Placental epithelial cell (primary cell): ENCODE results near the gene WDR17. TPM values are rescaled to one million over a fixed set of nuclear protein-coding genes. Genes with fewer than 3 reads are reported as not detected.

Experiments used
- small RNA-seq: library from RNA; depleted of rRNA; stranded (forward); fragments of <200 nt; gene quantifications from one replicate; pipeline ENCODE3, GENCODE V24; 2012
- total RNA-seq: library from RNA; depleted of rRNA; stranded (reverse); fragments of >200 nt; gene quantifications from 2 replicates; pipeline ENCODE4 v1.2.3, GENCODE V29; 2012

The WDR17 gene
- under 0.01 and 0.22 TPM in 2 replicates for total RNA-seq

GRCh38 chr4:176065435-176066291 is at the start of gene WDR17:
Gene WDR17 (plus strand): TSS chr4:176065841. CDS start chr4:176111581, 45,740 bp downstream.

GRCh38 chr4:176195184-176195978 is 129.7 kb downstream of the WDR17 start, which contains the start of gene SPATA4:
Gene SPATA4 (minus strand): TSS chr4:176195585. CDS start chr4:176195562, 23 bp downstream.

Small RNAs within 50 kb of the gene (small RNA-seq; reads per million reads assigned to genes)
- not detected for gene RF00432

Other genes starting within 250 kb of the WDR17 start
- gene SPATA4, start 129.7 kb downstream of the WDR17 start, total RNA-seq = not detected in 2 replicates
- gene ASB5, start 203.4 kb downstream of the WDR17 start, total RNA-seq = not detected in 2 replicates